ENCODE data around the gene CHRD. TPM values are rescaled to one million over a fixed set of nuclear protein-coding genes. Genes with fewer than 3 reads are reported as not detected.
"Not testable (repeated sequence)": the region's sequence is repeated elsewhere in the genome, so short reads cannot be mapped to it uniquely, and the experiment has no call there.

CHRD gene
- total RNA-seq, 1 experiment from 2014 or later, result 1.8 TPM

GRCh38 chr3:184430940-184431339 is 51.1 kb downstream of the CHRD start:
- H3K4me3 Mint-ChIP-seq, result no peak overlapping the region
- Histone ChIP-seq H3K9me3 (ENCODE audit: control insufficient read depth, low read depth, low read length) (no peaks in the 10 kb centered on the region), H3K27ac (ENCODE audit: insufficient read length, low read depth, low read length) (no peak overlapping the region), H2BK12ac (ENCODE audit: insufficient read length, low read depth, low read length) (no peak overlapping the region), H4K8ac (replicated peaks; ENCODE audit: insufficient read length, low read depth, low read length) (no peak overlapping the region), H3K27me3 (ENCODE audit: insufficient read depth, low read length) (no peaks in the 10 kb centered on the region), H3K18ac (ENCODE audit: insufficient read length, low read depth, low read length) (no peak overlapping the region), H3K4me1 (ENCODE audit: insufficient read depth, low read length) (no peaks in the 10 kb centered on the region), H2BK120ac (ENCODE audit: low read depth, low read length, poor library complexity, severe bottlenecking) (no peak overlapping the region), H2BK5ac (ENCODE audit: insufficient read length, low read length) (no peak overlapping the region), H4K91ac (ENCODE audit: insufficient read length, low read depth, low read length) (no peak overlapping the region), H3K79me1 (ENCODE audit: insufficient read depth, low read depth, low read length, poor library complexity, severe bottlenecking) (no peaks in the 10 kb centered on the region), H4K5ac (ENCODE audit: insufficient read length, low read depth, low read length) (no peak overlapping the region), H3K56ac (ENCODE audit: insufficient read length, low read depth, low read length) (no peak overlapping the region), H3K79me2 (ENCODE audit: insufficient read depth, low read length) (no peaks in the 10 kb centered on the region), H3T11ph (ENCODE audit: low read length) (no peak overlapping the region), H3K23ac (ENCODE audit: insufficient read length, low read depth, low read length) (no peak overlapping the region), H4K20me1 (ENCODE audit: control insufficient read depth, insufficient read depth, insufficient read length) (no peaks in the 10 kb centered on the region), H3K23me2 (ENCODE audit: insufficient read length, low read depth, low read length, poor library complexity, severe bottlenecking) (no peaks in the 10 kb centered on the region), H2AFZ (ENCODE audit: low read length) (no peak overlapping the region), H2AK5ac (ENCODE audit: insufficient read length, low read length) (no peak overlapping the region), H3K4me2 (ENCODE audit: insufficient read depth, insufficient read length, low read length) (no peak overlapping the region), H2BK15ac (ENCODE audit: low read depth, low read length) (no peak overlapping the region), H3K9ac (ENCODE audit: extremely low read depth, insufficient read length, low read length) (no peak overlapping the region), H3K14ac (ENCODE audit: insufficient read depth, low read length) (no peak overlapping the region), H2BK20ac (ENCODE audit: low read depth, low read length, poor library complexity, severe bottlenecking) (no peak overlapping the region), H3K4ac (ENCODE audit: low read depth, low read length) (no peak overlapping the region)
- TF ChIP-seq, protein P1, sequence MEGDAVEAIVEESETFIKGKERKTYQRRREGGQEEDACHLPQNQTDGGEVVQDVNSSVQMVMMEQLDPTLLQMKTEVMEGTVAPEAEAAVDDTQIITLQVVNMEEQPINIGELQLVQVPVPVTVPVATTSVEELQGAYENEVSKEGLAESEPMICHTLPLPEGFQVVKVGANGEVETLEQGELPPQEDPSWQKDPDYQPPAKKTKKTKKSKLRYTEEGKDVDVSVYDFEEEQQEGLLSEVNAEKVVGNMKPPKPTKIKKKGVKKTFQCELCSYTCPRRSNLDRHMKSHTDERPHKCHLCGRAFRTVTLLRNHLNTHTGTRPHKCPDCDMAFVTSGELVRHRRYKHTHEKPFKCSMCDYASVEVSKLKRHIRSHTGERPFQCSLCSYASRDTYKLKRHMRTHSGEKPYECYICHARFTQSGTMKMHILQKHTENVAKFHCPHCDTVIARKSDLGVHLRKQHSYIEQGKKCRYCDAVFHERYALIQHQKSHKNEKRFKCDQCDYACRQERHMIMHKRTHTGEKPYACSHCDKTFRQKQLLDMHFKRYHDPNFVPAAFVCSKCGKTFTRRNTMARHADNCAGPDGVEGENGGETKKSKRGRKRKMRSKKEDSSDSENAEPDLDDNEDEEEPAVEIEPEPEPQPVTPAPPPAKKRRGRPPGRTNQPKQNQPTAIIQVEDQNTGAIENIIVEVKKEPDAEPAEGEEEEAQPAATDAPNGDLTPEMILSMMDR (conservative IDR thresholded peaks at IDR 0.05), result no peak
- H3K36me3 Mint-ChIP-seq (ENCODE audit: insufficient read depth in 1 of 3, low read depth in 3 of 3), result no peaks in the 10 kb centered on the region
- DNase-seq, result no peak
- no peaks in the 10 kb centered on the region for H3K4me1 Mint-ChIP-seq
- peaks cover 10% of the 10 kb centered on the region; the same call in 1 of the 2 replicates for H3K27me3 Mint-ChIP-seq (ENCODE audit: low read depth)
- no peak overlapping the region for H3K27ac Mint-ChIP-seq
- no peaks in the 10 kb centered on the region for H3K9me3 Mint-ChIP-seq
- 100% methylated on average over 1 of the region's 2 CpGs for WGBS (ENCODE audit: extremely low coverage, insufficient read length, low lambda C conversion rate)

GRCh38 chr3:184433178-184433577 is 53.3 kb downstream of the CHRD start:
- H3K4ac ChIP-seq (ENCODE audit: low read depth, low read length); H3K9ac ChIP-seq (ENCODE audit: extremely low read depth, insufficient read length, low read length); H3K79me1 ChIP-seq (ENCODE audit: insufficient read depth, low read depth, low read length, poor library complexity, severe bottlenecking); H3K79me2 ChIP-seq (ENCODE audit: insufficient read depth, low read length); H3K4me1 ChIP-seq (ENCODE audit: insufficient read depth, low read length); H3K4me1 Mint-ChIP-seq; H2AK5ac ChIP-seq (ENCODE audit: insufficient read length, low read length); H3K9me3 Mint-ChIP-seq; H2BK5ac ChIP-seq (ENCODE audit: insufficient read length, low read length); H3K14ac ChIP-seq (ENCODE audit: insufficient read depth, low read length); H4K91ac ChIP-seq (ENCODE audit: insufficient read length, low read depth, low read length); H2AFZ ChIP-seq (ENCODE audit: low read length); H3K27me3 ChIP-seq (ENCODE audit: insufficient read depth, low read length); H3K27ac Mint-ChIP-seq; H2BK15ac ChIP-seq (ENCODE audit: low read depth, low read length); H3T11ph ChIP-seq (ENCODE audit: low read length); H4K5ac ChIP-seq (ENCODE audit: insufficient read length, low read depth, low read length); H3K27ac ChIP-seq (ENCODE audit: insufficient read length, low read depth, low read length); H3K18ac ChIP-seq (ENCODE audit: insufficient read length, low read depth, low read length); H3K36me3 Mint-ChIP-seq (ENCODE audit: insufficient read depth in 1 of 3, low read depth in 3 of 3); H4K20me1 ChIP-seq (ENCODE audit: control insufficient read depth, insufficient read depth, insufficient read length); H3K4me3 Mint-ChIP-seq; H3K9me3 ChIP-seq (ENCODE audit: control insufficient read depth, low read depth, low read length); H3K27me3 Mint-ChIP-seq (ENCODE audit: low read depth); H2BK12ac ChIP-seq (ENCODE audit: insufficient read length, low read depth, low read length); H3K23ac ChIP-seq (ENCODE audit: insufficient read length, low read depth, low read length); H2BK120ac ChIP-seq (ENCODE audit: low read depth, low read length, poor library complexity, severe bottlenecking); H3K23me2 ChIP-seq (ENCODE audit: insufficient read length, low read depth, low read length, poor library complexity, severe bottlenecking); H3K4me2 ChIP-seq (ENCODE audit: insufficient read depth, insufficient read length, low read length); H2BK20ac ChIP-seq (ENCODE audit: low read depth, low read length, poor library complexity, severe bottlenecking); H3K56ac ChIP-seq (ENCODE audit: insufficient read length, low read depth, low read length); H4K8ac ChIP-seq (replicated peaks; ENCODE audit: insufficient read length, low read depth, low read length); DNase-seq: not testable (repeated sequence)
- no CpG with 5 or more reads among the region's 2 CpGs for WGBS (ENCODE audit: extremely low coverage, insufficient read length, low lambda C conversion rate)
